ENCODE data around the gene SLC5A9. TPM values are rescaled to one million over a fixed set of nuclear protein-coding genes. Genes with fewer than 3 reads are reported as not detected.
A peak's percentile ranks its signal among the peaks of the same experiment; 100 is the strongest.

The SLC5A9 gene
- total and polyA plus RNA-seq, 12 donors, result 0.06 to 0.59 (median 0.16) TPM; not detected in 7

DNA sequence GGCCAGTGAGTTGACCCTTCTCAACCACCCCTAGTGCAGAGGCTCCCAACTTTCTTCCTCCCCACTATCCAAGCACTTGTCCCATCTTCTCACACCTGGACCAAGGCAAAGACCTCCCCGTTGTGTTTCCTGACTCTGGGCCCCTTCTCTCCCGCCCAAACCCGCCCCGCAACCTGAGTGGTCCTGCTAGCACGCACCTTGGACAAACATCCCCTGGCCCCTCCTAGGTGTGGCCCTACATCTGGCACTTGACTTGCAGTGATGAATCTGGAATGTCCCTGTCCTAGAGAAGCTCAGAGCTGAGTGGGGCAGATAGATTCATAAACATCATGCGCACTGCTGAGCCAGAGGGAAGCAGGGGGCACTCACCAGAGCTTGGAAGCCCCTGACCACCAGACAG is 2.3 kb downstream of the SLC5A9 start:
- no peak for TF ChIP-seq CTCF (IDR thresholded peaks at IDR 0.05)
- no peak for DNase-seq
- WGBS, 2 donors, result 93% methylated on average over 6 of the region's 6 CpGs

GRCh38 chr1:48225579-48225978 is 3.1 kb downstream of the SLC5A9 start:
- ATAC-seq (no peak), DNase-seq (no peak)
- intact Hi-C loops (cut with DNase I), result no loop called here
- WGBS, 2 donors, result 80 to 95% methylated on average over 6 of the region's 6 CpGs
- no peak for TF ChIP-seq CTCF (IDR thresholded peaks at IDR 0.05)
- no peak overlapping the region for H3K4me3 ChIP-seq
- H3K9me3 ChIP-seq, result no peaks in the 10 kb centered on the region
- H3K27me3 ChIP-seq, result peaks cover 0 to 10% (median 0%) of the 10 kb centered on the region in 7 donors
- H3K36me3 ChIP-seq, result no peaks in the 10 kb centered on the region
- H3K4me1 ChIP-seq, result peaks cover 0 to 10% (median 0%) of the 10 kb centered on the region in 9 donors
- H3K27ac ChIP-seq, result no peak overlapping the region

More for the DNA sequence above, 2.3 kb downstream of the SLC5A9 start:
- peaks cover 0 to 10% (median 0%) of the 10 kb centered on the region in 7 donors for H3K27me3 ChIP-seq
- H3K36me3 ChIP-seq, result no peaks in the 10 kb centered on the region
- no peaks in the 10 kb centered on the region for H3K9me3 ChIP-seq
- ATAC-seq, result no peak
- no peak overlapping the region for H3K4me3 ChIP-seq
- H3K4me1 ChIP-seq, result peaks cover 0 to 10% (median 0%) of the 10 kb centered on the region in 9 donors
- no peak overlapping the region for H3K27ac ChIP-seq
- intact Hi-C loops (cut with DNase I), result no loop called here

GRCh38 chr1:48227165-48228013 is 4.9 kb downstream of the SLC5A9 start:
- peaks cover 0 to 10% (median 0%) of the 10 kb centered on the region in 9 donors for H3K4me1 ChIP-seq
- no peak overlapping the region for H3K4me3 ChIP-seq
- TF ChIP-seq CTCF (IDR thresholded peaks at IDR 0.05), result no peak
- H3K27ac ChIP-seq, result peak overlapping the region in 1 of 10 donors; percentile 60
- intact Hi-C loops (cut with DNase I), result no loop called here
- H3K27me3 ChIP-seq, result peaks cover 0 to 22% (median 0%) of the 10 kb centered on the region in 7 donors
- H3K36me3 ChIP-seq, result no peaks in the 10 kb centered on the region
- DNase-seq, result no peak
- no peaks in the 10 kb centered on the region for H3K9me3 ChIP-seq
- peak in 4 of 8 donors; percentile 15 to 31 (median 24) for ATAC-seq
- WGBS, 2 donors, result 67 to 77% methylated on average over 10 of the region's 10 CpGs

- TF ChIP-seq CTCF (IDR thresholded peaks at IDR 0.05), result peak in 1 of 9 donors; percentile 23
- Histone ChIP-seq H3K27ac (peak overlapping the region in 1 of 10 donors; percentile 60), H3K27me3 (peaks cover 0 to 19% (median 0%) of the 10 kb centered on the region in 7 donors), H3K36me3 (no peaks in the 10 kb centered on the region), H3K4me3 (no peak overlapping the region), H3K4me1 (peaks cover 0 to 10% (median 0%) of the 10 kb centered on the region in 9 donors), H3K9me3 (no peaks in the 10 kb centered on the region)
- ATAC-seq (no peak), DNase-seq (no peak)
- 68% methylated on average over 5 of the region's 5 CpGs for WGBS, 2 donors
- intact Hi-C loops (cut with DNase I), result no loop called here
Measured at GRCh38 chr1:48228156-48228555, 5.6 kb downstream of the SLC5A9 start.
